ENCODE measurements around the gene LIMK2. TPM values are rescaled to one million over a fixed set of nuclear protein-coding genes. Genes with fewer than 3 reads are reported as not detected.
A peak's percentile ranks its signal among the peaks of the same experiment; 100 is the strongest.

LIMK2 gene
- polyA plus RNA-seq, 1 donor (not counting 4 experiments of a cell fraction or from before 2014, with no cell fraction given): 42.6 TPM

GRCh38 chr22:31247726-31248125 lies 35.6 kb downstream of the LIMK2 start:
- H3K4me1 ChIP-seq (ENCODE audit: control insufficient read depth, extremely low read depth, insufficient read depth, low read length): peaks cover 58% of the 10 kb centered on the region
- peaks cover 48% of the 10 kb centered on the region for H3K79me2 ChIP-seq (ENCODE audit: control insufficient read depth, insufficient read depth, low read length)
- no peaks in the 10 kb centered on the region for H3K9me3 ChIP-seq (ENCODE audit: control insufficient read depth, low read depth, low read length)
- TF ChIP-seq EZH2 (IDR thresholded peaks at IDR 0.05; ENCODE audit: low read length): no peak
- TF ChIP-seq, protein P1, sequence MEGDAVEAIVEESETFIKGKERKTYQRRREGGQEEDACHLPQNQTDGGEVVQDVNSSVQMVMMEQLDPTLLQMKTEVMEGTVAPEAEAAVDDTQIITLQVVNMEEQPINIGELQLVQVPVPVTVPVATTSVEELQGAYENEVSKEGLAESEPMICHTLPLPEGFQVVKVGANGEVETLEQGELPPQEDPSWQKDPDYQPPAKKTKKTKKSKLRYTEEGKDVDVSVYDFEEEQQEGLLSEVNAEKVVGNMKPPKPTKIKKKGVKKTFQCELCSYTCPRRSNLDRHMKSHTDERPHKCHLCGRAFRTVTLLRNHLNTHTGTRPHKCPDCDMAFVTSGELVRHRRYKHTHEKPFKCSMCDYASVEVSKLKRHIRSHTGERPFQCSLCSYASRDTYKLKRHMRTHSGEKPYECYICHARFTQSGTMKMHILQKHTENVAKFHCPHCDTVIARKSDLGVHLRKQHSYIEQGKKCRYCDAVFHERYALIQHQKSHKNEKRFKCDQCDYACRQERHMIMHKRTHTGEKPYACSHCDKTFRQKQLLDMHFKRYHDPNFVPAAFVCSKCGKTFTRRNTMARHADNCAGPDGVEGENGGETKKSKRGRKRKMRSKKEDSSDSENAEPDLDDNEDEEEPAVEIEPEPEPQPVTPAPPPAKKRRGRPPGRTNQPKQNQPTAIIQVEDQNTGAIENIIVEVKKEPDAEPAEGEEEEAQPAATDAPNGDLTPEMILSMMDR (optimal IDR thresholded peaks at IDR 0.05 in 1 of 3, IDR thresholded peaks at IDR 0.05 in 1 of 3, conservative IDR thresholded peaks at IDR 0.05 in 1 of 3; ENCODE audit: extremely low read depth in 1 of 3, insufficient read depth in 2 of 3, low read length in 3 of 3): no peak
- no peak for FAIRE-seq
- H3K4me3 ChIP-seq (ENCODE audit: control insufficient read depth in 2 of 3, extremely low read depth in 1 of 3, insufficient read depth in 2 of 3, low read depth in 1 of 3, low read length in 3 of 3): peak overlapping the region in 1 of 3 experiments; percentile 97
- H3K27me3 ChIP-seq (ENCODE audit: control insufficient read depth, extremely low read depth, insufficient read depth, low read length): no peaks in the 10 kb centered on the region
- dilution Hi-C loops (cut with MboI; ENCODE audit: extremely low pct_ligation_motif_present, low sequenced_read_pairs): no loop called here
- H3K4me2 ChIP-seq (ENCODE audit: control insufficient read depth, extremely low read depth, insufficient read depth, low read depth, low read length): peak overlapping the region; percentile 62
- H3K9me1 ChIP-seq (ENCODE audit: control insufficient read depth, extremely low read depth, insufficient read depth, low read length): no peaks in the 10 kb centered on the region
- H4K20me1 ChIP-seq (ENCODE audit: control insufficient read depth, extremely low read depth, insufficient read depth, low read length): no peaks in the 10 kb centered on the region
- peak overlapping the region; percentile 21 for H2AFZ ChIP-seq (ENCODE audit: control insufficient read depth, low read length)
- peaks cover 0 to 14% of the 10 kb centered on the region in 2 experiments for H3K36me3 ChIP-seq (ENCODE audit: control insufficient read depth in 2 of 2, extremely low read depth in 1 of 2, insufficient read depth in 2 of 2, low read length in 2 of 2)
- no peak overlapping the region for H3K27ac ChIP-seq (ENCODE audit: control insufficient read depth, insufficient read depth, low read length)
- H3K9ac ChIP-seq (ENCODE audit: control insufficient read depth, extremely low read depth, insufficient read depth, low read length): peak overlapping the region; percentile 87
- no peak for DNase-seq (ENCODE audit: low read depth, low spot score)

DNA sequence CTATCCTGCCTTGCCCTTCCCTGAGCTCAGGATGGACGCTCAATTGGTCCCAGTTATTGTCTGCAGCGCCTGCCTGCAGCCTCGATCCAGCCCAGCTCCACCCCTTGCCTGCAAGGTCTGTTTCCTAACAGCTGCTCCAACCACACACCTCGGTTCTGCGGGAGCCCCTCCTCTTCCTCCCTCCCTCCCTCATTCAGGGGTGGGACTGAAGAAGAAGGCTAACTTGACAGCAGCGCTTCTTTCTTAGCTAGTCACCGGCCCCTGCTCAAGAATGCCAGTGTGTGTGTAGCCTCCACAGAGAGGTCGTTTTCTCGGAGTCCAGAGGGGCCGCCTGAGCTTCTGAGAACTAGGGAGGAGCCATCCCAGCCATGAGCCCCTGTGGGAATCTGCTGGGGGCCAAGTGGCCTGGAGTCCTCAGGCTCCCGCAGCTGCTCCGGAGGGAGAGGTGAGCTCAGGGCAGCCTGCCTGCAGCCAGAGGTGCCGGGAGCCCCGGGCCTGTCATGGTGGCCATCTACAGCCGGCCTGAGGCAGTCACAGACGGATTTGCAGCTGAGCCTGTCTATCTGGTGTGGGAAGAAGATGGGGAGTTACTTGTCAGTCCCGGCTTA lies 36.1 kb downstream of the LIMK2 start:
- H2AFZ ChIP-seq (ENCODE audit: control insufficient read depth, low read length): peak overlapping the region; percentile 21
- peak; percentile 99 for FAIRE-seq
- H3K9me1 ChIP-seq (ENCODE audit: control insufficient read depth, extremely low read depth, insufficient read depth, low read length): no peaks in the 10 kb centered on the region

More for the DNA sequence above, 36.1 kb downstream of the LIMK2 start:
- H3K4me1 ChIP-seq (ENCODE audit: control insufficient read depth, extremely low read depth, insufficient read depth, low read length): peaks cover 58% of the 10 kb centered on the region
- H4K20me1 ChIP-seq (ENCODE audit: control insufficient read depth, extremely low read depth, insufficient read depth, low read length): no peaks in the 10 kb centered on the region
- peak overlapping the region; percentile 86 for H3K27ac ChIP-seq (ENCODE audit: control insufficient read depth, insufficient read depth, low read length)
- H3K27me3 ChIP-seq (ENCODE audit: control insufficient read depth, extremely low read depth, insufficient read depth, low read length): no peaks in the 10 kb centered on the region
- peak overlapping the region; percentile 87 to 97 (median 96) for H3K4me3 ChIP-seq (ENCODE audit: control insufficient read depth in 2 of 3, extremely low read depth in 1 of 3, insufficient read depth in 2 of 3, low read depth in 1 of 3, low read length in 3 of 3)
- peak overlapping the region; percentile 93 for H3K4me2 ChIP-seq (ENCODE audit: control insufficient read depth, extremely low read depth, insufficient read depth, low read depth, low read length)
- peak overlapping the region; percentile 87 for H3K9ac ChIP-seq (ENCODE audit: control insufficient read depth, extremely low read depth, insufficient read depth, low read length)
- dilution Hi-C loops (cut with MboI; ENCODE audit: extremely low pct_ligation_motif_present, low sequenced_read_pairs): no loop called here
- no peak for TF ChIP-seq EZH2 (IDR thresholded peaks at IDR 0.05; ENCODE audit: low read length)
- TF ChIP-seq, protein P1 (optimal IDR thresholded peaks at IDR 0.05 in 1 of 3, IDR thresholded peaks at IDR 0.05 in 1 of 3, conservative IDR thresholded peaks at IDR 0.05 in 1 of 3; ENCODE audit: extremely low read depth in 1 of 3, insufficient read depth in 2 of 3, low read length in 3 of 3): no peak
- no peaks in the 10 kb centered on the region for H3K9me3 ChIP-seq (ENCODE audit: control insufficient read depth, low read depth, low read length)
- peaks cover 53% of the 10 kb centered on the region for H3K79me2 ChIP-seq (ENCODE audit: control insufficient read depth, insufficient read depth, low read length)
- peaks cover 0 to 16% of the 10 kb centered on the region in 2 experiments for H3K36me3 ChIP-seq (ENCODE audit: control insufficient read depth in 2 of 2, extremely low read depth in 1 of 2, insufficient read depth in 2 of 2, low read length in 2 of 2)
- peak; percentile 74 for DNase-seq (ENCODE audit: low read depth, low spot score)
